T-helper 1 cell treated with Interleukin-12 subunit alpha and Interleukin-12 subunit beta and Interleukin-4 antibody, amounts not matched to agents 30 μg/mL and 1 μg/mL, for 36 hours (primary cell): ENCODE measurements around the gene CNTN4.

Experiments
- H3K27ac Mint-ChIP-seq: one replicate; pipeline ENCODE4 v1.8.0; 2021; ENCODE audit warnings: mild to moderate bottlenecking, mixed read lengths
- H3K27me3 Mint-ChIP-seq: one replicate; pipeline ENCODE4 v1.8.0; 2021; ENCODE audit warnings: low read depth, mixed read lengths
- H3K36me3 Mint-ChIP-seq: one replicate; pipeline ENCODE4 v1.8.0; 2021; ENCODE audit warnings: low read depth, mixed read lengths
- H3K4me1 Mint-ChIP-seq: one replicate; pipeline ENCODE4 v1.8.0; 2021; ENCODE audit warnings: low read depth, mixed read lengths
- H3K4me3 Mint-ChIP-seq: one replicate; pipeline ENCODE4 v1.8.0; 2021; ENCODE audit warnings: mild to moderate bottlenecking, moderate library complexity, mixed read lengths
- H3K9me3 Mint-ChIP-seq: one replicate; pipeline ENCODE4 v1.8.0; 2021; ENCODE audit warnings: mixed read lengths

CNTN4 gene

GRCh38 chr3:2643606-2644005 lies 544.9 kb downstream of the CNTN4 start:
- H3K27me3 Mint-ChIP-seq: no peaks in the 10 kb centered on the region

GRCh38 chr3:2645001-2645400 lies 546.3 kb downstream of the CNTN4 start:
- no peaks in the 10 kb centered on the region for H3K27me3 Mint-ChIP-seq
- H3K4me3 Mint-ChIP-seq: no peak overlapping the region
- no peaks in the 10 kb centered on the region for H3K4me1 Mint-ChIP-seq
- no peaks in the 10 kb centered on the region for H3K9me3 Mint-ChIP-seq
- H3K27ac Mint-ChIP-seq: no peak overlapping the region
- no peaks in the 10 kb centered on the region for H3K36me3 Mint-ChIP-seq

More at GRCh38 chr3:2643606-2644005, 544.9 kb downstream of the CNTN4 start:
- Mint-ChIP-seq H3K9me3 (no peaks in the 10 kb centered on the region), H3K4me3 (no peak overlapping the region), H3K27ac (no peak overlapping the region), H3K36me3 (no peaks in the 10 kb centered on the region), H3K4me1 (no peaks in the 10 kb centered on the region)

- Mint-ChIP-seq H3K9me3 (no peaks in the 10 kb centered on the region), H3K4me1 (no peaks in the 10 kb centered on the region), H3K4me3 (no peak overlapping the region), H3K27ac (no peak overlapping the region), H3K36me3 (no peaks in the 10 kb centered on the region), H3K27me3 (no peaks in the 10 kb centered on the region)
These were observed 552.1 kb downstream of the CNTN4 start for GRCh38 chr3:2650746-2651145.

- Mint-ChIP-seq H3K27me3 (no peaks in the 10 kb centered on the region), H3K4me3 (no peak overlapping the region), H3K9me3 (no peaks in the 10 kb centered on the region), H3K36me3 (no peaks in the 10 kb centered on the region), H3K4me1 (no peaks in the 10 kb centered on the region), H3K27ac (no peak overlapping the region)
These were observed 553.7 kb downstream of the CNTN4 start for GRCh38 chr3:2652386-2652785.

GRCh38 chr3:2653706-2654105 lies 555.0 kb downstream of the CNTN4 start:
- no peak overlapping the region for H3K27ac Mint-ChIP-seq
- no peak overlapping the region for H3K4me3 Mint-ChIP-seq
- no peaks in the 10 kb centered on the region for H3K9me3 Mint-ChIP-seq
- H3K27me3 Mint-ChIP-seq: no peaks in the 10 kb centered on the region
- H3K36me3 Mint-ChIP-seq: no peaks in the 10 kb centered on the region
- H3K4me1 Mint-ChIP-seq: no peaks in the 10 kb centered on the region

GRCh38 chr3:2655229-2655701 lies 556.6 kb downstream of the CNTN4 start:
- Mint-ChIP-seq H3K36me3 (no peaks in the 10 kb centered on the region), H3K4me3 (no peak overlapping the region), H3K9me3 (no peaks in the 10 kb centered on the region), H3K4me1 (no peaks in the 10 kb centered on the region), H3K27me3 (no peaks in the 10 kb centered on the region), H3K27ac (no peak overlapping the region)

GRCh38 chr3:2656806-2657777 lies 558.4 kb downstream of the CNTN4 start:
- Mint-ChIP-seq H3K4me3 (no peak overlapping the region), H3K27ac (no peak overlapping the region), H3K27me3 (no peaks in the 10 kb centered on the region), H3K4me1 (no peaks in the 10 kb centered on the region), H3K9me3 (no peaks in the 10 kb centered on the region), H3K36me3 (no peaks in the 10 kb centered on the region)

GRCh38 chr3:2657971-2658370 lies 559.3 kb downstream of the CNTN4 start:
- Mint-ChIP-seq H3K27ac (no peak overlapping the region), H3K4me3 (no peak overlapping the region), H3K4me1 (no peaks in the 10 kb centered on the region), H3K36me3 (no peaks in the 10 kb centered on the region), H3K27me3 (no peaks in the 10 kb centered on the region), H3K9me3 (no peaks in the 10 kb centered on the region)

- Mint-ChIP-seq H3K4me3 (no peak overlapping the region), H3K27ac (no peak overlapping the region)
These were observed 561.2 kb downstream of the CNTN4 start for GRCh38 chr3:2659896-2660295.

GRCh38 chr3:2661078-2661477 lies 562.4 kb downstream of the CNTN4 start:
- H3K27ac Mint-ChIP-seq: no peak overlapping the region
- H3K27me3 Mint-ChIP-seq: no peaks in the 10 kb centered on the region
- H3K4me3 Mint-ChIP-seq: no peak overlapping the region
- no peaks in the 10 kb centered on the region for H3K36me3 Mint-ChIP-seq
- no peaks in the 10 kb centered on the region for H3K9me3 Mint-ChIP-seq
- H3K4me1 Mint-ChIP-seq: no peaks in the 10 kb centered on the region

More at GRCh38 chr3:2659896-2660295, 561.2 kb downstream of the CNTN4 start:
- Mint-ChIP-seq H3K36me3 (no peaks in the 10 kb centered on the region), H3K4me1 (no peaks in the 10 kb centered on the region), H3K27me3 (no peaks in the 10 kb centered on the region), H3K9me3 (no peaks in the 10 kb centered on the region)

GRCh38 chr3:2677501-2677900 lies 578.8 kb downstream of the CNTN4 start:
- Mint-ChIP-seq H3K27ac (no peak overlapping the region), H3K4me3 (no peak overlapping the region), H3K4me1 (no peaks in the 10 kb centered on the region), H3K9me3 (no peaks in the 10 kb centered on the region), H3K27me3 (no peaks in the 10 kb centered on the region), H3K36me3 (no peaks in the 10 kb centered on the region)

- no peaks in the 10 kb centered on the region for H3K27me3 Mint-ChIP-seq
These were observed 581.6 kb downstream of the CNTN4 start for GRCh38 chr3:2680236-2680635.

GRCh38 chr3:2684046-2684445 lies 585.4 kb downstream of the CNTN4 start:
- H3K9me3 Mint-ChIP-seq: no peaks in the 10 kb centered on the region
- H3K27me3 Mint-ChIP-seq: no peaks in the 10 kb centered on the region
- H3K36me3 Mint-ChIP-seq: no peaks in the 10 kb centered on the region
- H3K4me1 Mint-ChIP-seq: no peaks in the 10 kb centered on the region
- no peak overlapping the region for H3K4me3 Mint-ChIP-seq
- no peak overlapping the region for H3K27ac Mint-ChIP-seq

More at GRCh38 chr3:2680236-2680635, 581.6 kb downstream of the CNTN4 start:
- no peak overlapping the region for H3K4me3 Mint-ChIP-seq
- H3K9me3 Mint-ChIP-seq: no peaks in the 10 kb centered on the region
- H3K27ac Mint-ChIP-seq: no peak overlapping the region
- H3K36me3 Mint-ChIP-seq: no peaks in the 10 kb centered on the region
- no peaks in the 10 kb centered on the region for H3K4me1 Mint-ChIP-seq

- Mint-ChIP-seq H3K4me3 (no peak overlapping the region), H3K36me3 (no peaks in the 10 kb centered on the region), H3K9me3 (no peaks in the 10 kb centered on the region), H3K27me3 (no peaks in the 10 kb centered on the region), H3K27ac (no peak overlapping the region), H3K4me1 (no peaks in the 10 kb centered on the region)
These were observed 588.3 kb downstream of the CNTN4 start for GRCh38 chr3:2686816-2687502.

- no peaks in the 10 kb centered on the region for H3K4me1 Mint-ChIP-seq
- H3K27me3 Mint-ChIP-seq: no peaks in the 10 kb centered on the region
- H3K4me3 Mint-ChIP-seq: no peak overlapping the region
- H3K36me3 Mint-ChIP-seq: no peaks in the 10 kb centered on the region
- no peak overlapping the region for H3K27ac Mint-ChIP-seq
- no peaks in the 10 kb centered on the region for H3K9me3 Mint-ChIP-seq
These were observed 598.9 kb downstream of the CNTN4 start for GRCh38 chr3:2697589-2697988.
